Ascending aorta (tissue), 2 donors: Measurements from ENCODE around the gene SLIT3. TPM values are rescaled to one million over a fixed set of nuclear protein-coding genes. Genes with fewer than 3 reads are reported as not detected.

Experiments used
- DNase-seq, 2 donors: peaks; one replicate each; pipeline ENCODE4 v3.0.0-alpha.2; 2019; ENCODE audit warnings: low spot score in 2 of 2
- H3K27ac ChIP-seq, 2 donors: fragments of 200-600 bp; sonication (generic); one replicate each; pipeline ENCODE4 v1.5.1; 2016 to 2017; ENCODE audit warnings: mild to moderate bottlenecking in 1 of 2
- H3K27me3 ChIP-seq: fragments of 200-600 bp; sonication (generic); one replicate; pipeline ENCODE4 v1.5.1; 2017
- H3K36me3 ChIP-seq, 2 donors: fragments of 200-600 bp; sonication (generic); one replicate each; pipeline ENCODE4 v1.5.1; 2016
- H3K4me1 ChIP-seq, 2 donors: fragments of 200-600 bp; sonication (generic); one replicate each; pipeline ENCODE4 v1.5.1; 2016 to 2017; ENCODE audit warnings: mild to moderate bottlenecking in 1 of 2
- H3K4me3 ChIP-seq, 2 donors: fragments of 200-600 bp; sonication (generic); one replicate each; pipeline ENCODE4 v1.5.1; 2016 to 2017; ENCODE audit warnings: mild to moderate bottlenecking in 1 of 2
- H3K9me3 ChIP-seq, 2 donors: fragments of 200-600 bp; sonication (generic); one replicate each; pipeline ENCODE4 v1.5.1; 2016
- intact Hi-C: fragments of 100-400 bp; cut with DNase I; formaldehyde crosslinking; loops from one replicate; pipeline ENCODE4 v1.15.1; 2023
- total RNA-seq: library from RNA; depleted of rRNA; stranded (reverse); fragments of >200 nt; gene quantifications from one replicate; pipeline ENCODE4 v1.1.0, GENCODE V29; 2016
- TF ChIP-seq, protein P1 (sequence below), 3 experiments: fragments of 200-600 bp in 2 of 3; fragments of 450-650 bp in 1 of 3; sonication (generic) in 2 of 3; IDR thresholded peaks; one replicate each; pipeline ENCODE4 v1.5.1; 2016 to 2019; ENCODE audit warnings: antibody characterized with exemption in 3 of 3, mild to moderate bottlenecking in 1 of 3, moderate library complexity in 1 of 3

SLIT3 gene
- total RNA-seq, 1 donor from 2014 or later, result 128 TPM

DNA sequence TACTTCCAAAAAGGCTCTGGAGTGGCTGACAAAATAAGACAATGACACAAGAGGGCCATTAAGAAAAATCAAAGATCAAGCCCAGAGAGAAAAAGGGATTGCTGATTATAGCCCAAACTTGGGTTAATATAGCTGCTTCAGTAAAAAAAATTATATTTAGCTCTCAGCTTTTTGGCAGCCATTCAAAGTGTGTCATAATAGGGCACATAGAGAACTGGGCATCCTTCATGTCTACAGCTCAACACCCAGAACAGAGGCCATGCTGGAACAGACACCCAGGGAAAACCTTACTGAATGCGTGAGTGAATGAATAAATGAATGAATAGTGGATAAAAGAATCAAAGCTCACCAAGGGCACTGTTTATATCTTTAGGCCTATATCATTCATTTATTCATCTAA is 110.1 kb downstream of the SLIT3 start:
- Histone ChIP-seq H3K27me3 (no peaks in the 10 kb centered on the region), H3K36me3 (no peaks in the 10 kb centered on the region), H3K27ac (no peak overlapping the region), H3K4me3 (no peak overlapping the region), H3K4me1 (peaks cover 0 to 8% of the 10 kb centered on the region in 2 donors), H3K9me3 (no peaks in the 10 kb centered on the region)
- DNase-seq, result no peak
- intact Hi-C loops, result loop anchor here (5.0 kb wide), 1 partner anchor 74 kb away; no protein-coding TSS in a partner anchor
- TF ChIP-seq, protein P1, sequence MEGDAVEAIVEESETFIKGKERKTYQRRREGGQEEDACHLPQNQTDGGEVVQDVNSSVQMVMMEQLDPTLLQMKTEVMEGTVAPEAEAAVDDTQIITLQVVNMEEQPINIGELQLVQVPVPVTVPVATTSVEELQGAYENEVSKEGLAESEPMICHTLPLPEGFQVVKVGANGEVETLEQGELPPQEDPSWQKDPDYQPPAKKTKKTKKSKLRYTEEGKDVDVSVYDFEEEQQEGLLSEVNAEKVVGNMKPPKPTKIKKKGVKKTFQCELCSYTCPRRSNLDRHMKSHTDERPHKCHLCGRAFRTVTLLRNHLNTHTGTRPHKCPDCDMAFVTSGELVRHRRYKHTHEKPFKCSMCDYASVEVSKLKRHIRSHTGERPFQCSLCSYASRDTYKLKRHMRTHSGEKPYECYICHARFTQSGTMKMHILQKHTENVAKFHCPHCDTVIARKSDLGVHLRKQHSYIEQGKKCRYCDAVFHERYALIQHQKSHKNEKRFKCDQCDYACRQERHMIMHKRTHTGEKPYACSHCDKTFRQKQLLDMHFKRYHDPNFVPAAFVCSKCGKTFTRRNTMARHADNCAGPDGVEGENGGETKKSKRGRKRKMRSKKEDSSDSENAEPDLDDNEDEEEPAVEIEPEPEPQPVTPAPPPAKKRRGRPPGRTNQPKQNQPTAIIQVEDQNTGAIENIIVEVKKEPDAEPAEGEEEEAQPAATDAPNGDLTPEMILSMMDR (IDR thresholded peaks at IDR 0.05), result no peak

DNA sequence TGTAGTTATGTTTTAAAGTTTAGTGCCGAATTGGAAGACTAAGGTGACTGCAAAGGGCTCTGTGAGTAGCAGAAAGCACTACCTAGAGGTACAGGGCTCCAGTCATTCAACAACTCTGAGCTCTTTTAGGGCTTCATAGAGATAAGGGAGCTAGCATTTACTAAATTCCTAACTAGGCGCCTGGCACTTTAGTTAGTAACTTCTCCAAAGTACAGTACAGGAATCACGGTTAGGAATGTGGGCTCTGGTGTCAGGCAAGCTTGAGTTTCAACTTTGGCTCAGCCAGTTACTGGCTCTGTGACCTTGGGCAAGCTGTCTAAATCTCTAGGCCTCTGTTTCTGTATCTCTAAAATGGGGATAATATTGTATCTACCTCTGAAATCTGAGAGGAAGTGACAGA is 115.3 kb downstream of the SLIT3 start:
- Histone ChIP-seq H3K4me3 (no peak overlapping the region), H3K4me1 (peaks cover 0 to 12% of the 10 kb centered on the region in 2 donors), H3K9me3 (no peaks in the 10 kb centered on the region), H3K27ac (no peak overlapping the region), H3K27me3 (no peaks in the 10 kb centered on the region), H3K36me3 (no peaks in the 10 kb centered on the region)
- intact Hi-C loops, result no loop called here
- DNase-seq, result no peak
- TF ChIP-seq, protein P1 (IDR thresholded peaks at IDR 0.05), result no peak

DNA sequence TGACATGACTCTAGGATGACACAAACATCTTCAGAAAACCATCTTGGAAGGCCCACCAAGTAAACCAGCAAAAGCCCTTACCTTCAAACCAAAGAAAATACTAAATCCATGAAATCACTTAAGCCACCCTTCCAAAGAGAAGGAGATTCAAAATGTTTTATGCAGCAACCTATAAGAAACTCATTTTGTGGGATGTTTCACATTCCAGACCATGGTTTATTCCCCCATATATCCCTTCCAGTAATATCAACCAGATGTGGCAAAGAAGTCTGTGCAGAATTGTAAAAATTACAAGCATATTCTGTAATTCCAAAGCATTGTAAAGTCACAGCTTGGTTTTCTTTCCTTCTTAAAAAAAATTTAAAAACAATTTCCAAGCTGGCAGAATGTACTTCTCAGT is 117.4 kb downstream of the SLIT3 start:
- Histone ChIP-seq H3K4me1 (peaks cover 0 to 11% of the 10 kb centered on the region in 2 donors), H3K4me3 (no peak overlapping the region), H3K27me3 (no peaks in the 10 kb centered on the region), H3K36me3 (no peaks in the 10 kb centered on the region), H3K9me3 (no peaks in the 10 kb centered on the region), H3K27ac (no peak overlapping the region)
- intact Hi-C loops, result no loop called here
- TF ChIP-seq, protein P1 (IDR thresholded peaks at IDR 0.05), result no peak
- no peak for DNase-seq

DNA sequence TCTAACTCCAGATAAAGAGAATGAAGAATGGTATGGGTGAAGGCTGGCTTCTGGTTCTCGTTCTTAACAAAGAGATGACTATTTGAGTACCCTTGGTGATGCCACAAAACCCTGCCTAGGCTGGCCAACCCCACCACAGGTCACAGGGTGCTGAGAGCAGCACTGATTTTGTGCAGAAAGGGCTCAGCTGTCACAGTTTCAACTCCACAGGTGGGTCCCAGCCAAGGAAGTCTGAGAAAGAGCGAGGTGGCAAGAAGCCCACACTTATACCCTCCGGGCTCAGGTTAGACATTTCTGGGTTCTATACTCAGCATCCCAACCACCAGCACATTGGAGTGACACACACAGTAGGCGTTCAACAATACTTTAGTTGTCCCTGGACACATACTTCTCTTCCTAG is 118.1 kb downstream of the SLIT3 start:
- intact Hi-C loops, result no loop called here
- no peak for DNase-seq
- Histone ChIP-seq H3K27me3 (no peaks in the 10 kb centered on the region), H3K9me3 (no peaks in the 10 kb centered on the region), H3K4me3 (no peak overlapping the region), H3K27ac (peak overlapping the region in 1 of 2 donors; percentile 51), H3K4me1 (peaks cover 0 to 11% of the 10 kb centered on the region in 2 donors), H3K36me3 (no peaks in the 10 kb centered on the region)
- TF ChIP-seq, protein P1 (IDR thresholded peaks at IDR 0.05), result no peak

DNA sequence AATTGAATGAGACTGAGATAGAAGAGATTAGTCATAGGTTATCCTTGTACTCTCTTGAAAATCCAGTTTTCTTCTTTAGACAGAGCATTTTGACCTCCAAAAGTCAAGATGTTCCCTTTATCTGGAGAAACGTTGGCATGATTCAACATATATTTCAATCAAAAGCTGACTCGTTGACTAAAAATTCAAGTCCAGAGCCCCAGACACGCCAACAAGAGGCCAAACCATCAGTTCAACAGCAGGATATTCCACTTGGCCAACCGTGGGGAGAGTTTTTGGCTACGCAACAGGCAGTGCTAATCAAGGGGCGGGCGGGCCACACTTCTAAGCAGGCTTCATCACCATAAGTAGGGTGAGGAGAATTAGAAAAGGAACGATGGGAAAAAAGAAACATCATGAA is 119.1 kb downstream of the SLIT3 start:
- no peak overlapping the region for H3K4me3 ChIP-seq
- intact Hi-C loops, result no loop called here
- peaks cover 0 to 11% of the 10 kb centered on the region in 2 donors for H3K4me1 ChIP-seq
- no peaks in the 10 kb centered on the region for H3K9me3 ChIP-seq
- no peaks in the 10 kb centered on the region for H3K27me3 ChIP-seq
- H3K27ac ChIP-seq, result peak overlapping the region; percentile 51 to 54
- no peaks in the 10 kb centered on the region for H3K36me3 ChIP-seq
- TF ChIP-seq, protein P1 (IDR thresholded peaks at IDR 0.05), result no peak
- no peak for DNase-seq

DNA sequence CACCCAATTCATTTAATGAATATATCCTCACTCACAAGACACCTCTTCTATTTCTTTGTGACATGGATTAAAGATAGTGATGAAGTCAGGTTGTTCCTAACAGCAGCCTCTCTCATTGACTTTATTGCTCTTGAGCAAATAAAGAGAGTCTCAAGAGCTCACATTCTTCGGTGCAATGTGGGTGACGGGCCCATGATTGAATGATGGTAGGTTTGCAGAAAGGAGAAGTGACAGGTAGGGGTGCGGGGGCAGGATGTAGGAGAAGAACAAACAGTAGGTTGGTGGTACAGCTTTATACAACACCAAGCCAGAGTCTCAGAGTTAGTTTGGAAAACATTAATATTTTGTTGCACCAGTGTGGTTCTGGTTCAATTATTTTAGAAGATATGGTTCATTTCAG is 122.2 kb downstream of the SLIT3 start:
- Histone ChIP-seq H3K4me3 (no peak overlapping the region), H3K36me3 (no peaks in the 10 kb centered on the region), H3K9me3 (no peaks in the 10 kb centered on the region), H3K27me3 (no peaks in the 10 kb centered on the region), H3K27ac (no peak overlapping the region), H3K4me1 (peaks cover 0 to 10% of the 10 kb centered on the region in 2 donors)
- DNase-seq, result no peak
- TF ChIP-seq, protein P1 (IDR thresholded peaks at IDR 0.05), result no peak
- intact Hi-C loops, result no loop called here
